K562 (cell line): ENCODE data around the gene ICAM3. TPM values are rescaled to one million over a fixed set of nuclear protein-coding genes. Genes with fewer than 3 reads are reported as not detected.
A peak's percentile ranks its signal among the peaks of the same experiment; 100 is the strongest.

Experiments
- CTCF ChIP-seq, 3 experiments: IDR thresholded peaks in 2 of 3; conservative IDR thresholded peaks in 1 of 3; 2 replicates each; pipeline ENCODE4 v1.5.1; 2011 to 2012; ENCODE audit warnings: low read length in 3 of 3, mild to moderate bottlenecking in 3 of 3, control low read depth in 2 of 3, improper control_type of control experiment in 1 of 3, inconsistent platforms in 1 of 3, low read depth in 1 of 3, mixed read lengths in 1 of 3, moderate library complexity in 1 of 3; ENCODE audit not compliant: insufficient read depth in 2 of 3
- E2F3 ChIP-seq: fragments of 250-450 bp; sonication (Bioruptor Pico); IDR thresholded peaks from 2 replicates; pipeline ENCODE4 v1.4.0; 2020; ENCODE audit warnings: mild to moderate bottlenecking
- ESRRA ChIP-seq: fragments of 450-650 bp; IDR thresholded peaks from 2 replicates; pipeline ENCODE4 v1.6.1; 2014; ENCODE audit warnings: low read depth, mild to moderate bottlenecking, moderate library complexity, borderline replicate concordance
- FOXA3 ChIP-seq, 2 experiments: fragments of 450-650 bp in 1 of 2; sonication (generic) in 1 of 2; formaldehyde crosslinking; IDR thresholded peaks in 1 of 2; conservative IDR thresholded peaks in 1 of 2; 2 replicates each; pipeline versions ENCODE4 v1.4.0 to v1.8.0; 2020 to 2022; ENCODE audit warnings: mild to moderate bottlenecking in 2 of 2, missing genetic modification reagents in 1 of 2
- HSF4 ChIP-seq: fragments of 250-450 bp; sonication (Bioruptor Pico); IDR thresholded peaks from 2 replicates; pipeline ENCODE4 v2.1.2; 2022; ENCODE audit warnings: mild to moderate bottlenecking, moderate library complexity, borderline replicate concordance
- KDM5B ChIP-seq: fragments of 200-600 bp; sonication (generic); IDR thresholded peaks from 2 replicates; pipeline ENCODE4 v1.6.1; 2012; ENCODE audit warnings: low read depth, mild to moderate bottlenecking, moderate library complexity, low read length, control low read depth, inconsistent platforms; ENCODE audit not compliant: insufficient replicate concordance
- PHF20 ChIP-seq: fragments of 450-650 bp; IDR thresholded peaks from 2 replicates; pipeline ENCODE4 v1.6.1; 2018; ENCODE audit not compliant: partially characterized antibody
- PTRF ChIP-seq: fragments of 450-650 bp; IDR thresholded peaks from 2 replicates; pipeline ENCODE4 v1.6.1; 2016; ENCODE audit warnings: mild to moderate bottlenecking, missing genetic modification characterization, missing compliant biosample characterization
- RAD21 ChIP-seq, 2 experiments: fragments of 250-450 bp in 1 of 2; fragments of 450-650 bp in 1 of 2; sonication (Bioruptor Pico) in 1 of 2; formaldehyde crosslinking in 1 of 2; IDR thresholded peaks in 1 of 2; conservative IDR thresholded peaks in 1 of 2; 2 replicates each; pipeline versions ENCODE4 v1.4.0 to v1.8.0; 2020 to 2022; ENCODE audit warnings: mild to moderate bottlenecking in 2 of 2, moderate library complexity in 1 of 2
- RBFOX2 ChIP-seq: fragments of 200-400 bp; formaldehyde crosslinking; IDR thresholded peaks from 2 replicates; pipeline ENCODE4 v1.6.1; 2017; ENCODE audit warnings: low read depth, mild to moderate bottlenecking, low read length, moderate library complexity
- SFPQ ChIP-seq: fragments of 200-400 bp; formaldehyde crosslinking; IDR thresholded peaks from 2 replicates; pipeline ENCODE4 v1.6.1; 2017; ENCODE audit warnings: mild to moderate bottlenecking, low read depth, low read length, moderate library complexity
- TBP ChIP-seq: optimal IDR thresholded peaks from 2 replicates; pipeline ENCODE3; 2011; ENCODE audit warnings: low read depth, low read length, improper control_type of control experiment
- TSHZ1 ChIP-seq: fragments of 250-450 bp; sonication (Bioruptor Pico); IDR thresholded peaks from 2 replicates; pipeline ENCODE4 v1.4.0; 2020; ENCODE audit warnings: mild to moderate bottlenecking, moderate library complexity
- ZNF121 ChIP-seq: sonication (generic); formaldehyde crosslinking; conservative IDR thresholded peaks from 2 replicates; pipeline ENCODE4 v1.8.0; 2022; ENCODE audit warnings: missing genetic modification reagents
- ZNF212 ChIP-seq: fragments of 450-650 bp; formaldehyde crosslinking; IDR thresholded peaks from 2 replicates; pipeline ENCODE4 v1.4.0; 2020; ENCODE audit warnings: mild to moderate bottlenecking
- ZNF316 ChIP-seq: fragments of 450-650 bp; IDR thresholded peaks from 2 replicates; pipeline ENCODE4 v1.6.1; 2016
- ZNF740 ChIP-seq, 3 experiments: fragments of 200-800 bp in 1 of 3; sonication (Bioruptor generic) in 1 of 3; sonication (generic) in 1 of 3; formaldehyde crosslinking in 1 of 3; IDR thresholded peaks; 2 replicates each; pipeline versions ENCODE4 v1.6.1 to v1.8.0; 2016 to 2022; ENCODE audit warnings: mild to moderate bottlenecking in 2 of 3, missing compliant biosample characterization in 2 of 3, missing genetic modification characterization in 2 of 3, missing genetic modification reagents in 1 of 3
- ZNF77 ChIP-seq: fragments of 250-450 bp; sonication (Bioruptor Pico); IDR thresholded peaks from 2 replicates; pipeline ENCODE4 v1.5.0; 2020
- polyA plus RNA-seq, 8 experiments: library from polyadenylated mRNA; depleted of rRNA in 4 of 8; stranded (reverse) in 5 of 8; unstranded in 3 of 8; fragments of >200 nt; fragmentation: Nextera tagmentation in 2 of 8; fragmentation: Illumina TruSeq in 1 of 8; extraction: Ambion mirVana in 2 of 8; extraction: Trizol in 1 of 8; gene quantifications; 2 replicates each; pipeline versions ENCODE4 v1.2.1 to v1.2.3, GENCODE V29; 2011 to 2014; ENCODE audit warnings: inconsistent platforms in 1 of 8, missing spikeins in 1 of 8
- total RNA-seq, 7 experiments: library from RNA; depleted of rRNA in 6 of 7; stranded (reverse); fragments of >200 nt in 6 of 7; fragmentation: Illumina TruSeq in 2 of 7; extraction: Trizol in 2 of 7; gene quantifications; 2 replicates each; pipeline versions ENCODE4 v1.2.1 to v1.2.3, GENCODE V29; 2011 to 2021; ENCODE audit warnings: low replicate concordance in 1 of 7

ICAM3 gene
- total and polyA plus RNA-seq, 9 of the 15 experiments (the other 6 are each of a cell fraction or from before 2014, with no cell fraction given) = 6.5 to 39.5 (median 24.2) TPM

GRCh38 chr19:10289836-10290356 lies 49.5 kb downstream of the ICAM3 start, which contains the start of gene ICAM5 (continued):
- no peak for TF ChIP-seq SFPQ
- TF ChIP-seq ZNF212 (CRISPR knock-in tag) = no peak
- TF ChIP-seq FOXA3 (CRISPR knock-in tag; conservative IDR thresholded peaks at IDR 0.05 in 1 of 2, IDR thresholded peaks at IDR 0.05 in 1 of 2) = no peak
- peak; percentile 64 for TF ChIP-seq RBFOX2
- no peak for TF ChIP-seq ZNF121 (CRISPR knock-in tag)
- TF ChIP-seq ESRRA = no peak
- TF ChIP-seq ZNF316 = no peak
- TF ChIP-seq CTCF (IDR thresholded peaks at IDR 0.05 in 2 of 3, conservative IDR thresholded peaks at IDR 0.05 in 1 of 3; ENCODE audit: insufficient read depth in 2 of 3, low read depth in 1 of 3, low read length in 3 of 3) = no peak
- TF ChIP-seq ZNF77 (CRISPR knock-in tag) = no peak
- TF ChIP-seq HSF4 (CRISPR knock-in tag) = no peak
- TF ChIP-seq PHF20 = no peak
- no peak for TF ChIP-seq TSHZ1 (CRISPR knock-in tag)
- no peak for TF ChIP-seq RAD21 (CRISPR knock-in tag; conservative IDR thresholded peaks at IDR 0.05 in 1 of 2, IDR thresholded peaks at IDR 0.05 in 1 of 2)
- TF ChIP-seq E2F3 = no peak
- peak; percentile 47 for TF ChIP-seq KDM5B
- TF ChIP-seq ZNF740 (CRISPR knock-in tag; IDR thresholded peaks at IDR 0.05) = peak; percentile 69; the same call in 1 of the 2 replicates
- TF ChIP-seq ZNF740 (tag; IDR thresholded peaks at IDR 0.05) = no peak
- TF ChIP-seq PTRF (tag) = no peak
- TF ChIP-seq TBP = peak; percentile 48
